GM23248 (cell line): ENCODE results near the gene GARNL3.

Experiments
- EZH2 ChIP-seq: fragments of 200-600 bp; sonication (generic); IDR thresholded peaks from 2 replicates; pipeline ENCODE4 v1.6.1; 2018; ENCODE audit warnings: antibody characterized with exemption, mild to moderate bottlenecking; ENCODE audit not compliant: insufficient read depth, poor library complexity, severe bottlenecking
- EZH2phosphoT487 ChIP-seq: fragments of 200-600 bp; sonication (generic); IDR thresholded peaks from 2 replicates; pipeline ENCODE4 v1.6.1; 2018; ENCODE audit warnings: antibody characterized with exemption, moderate library complexity, mild to moderate bottlenecking, low read depth; ENCODE audit not compliant: insufficient read depth

- TF ChIP-seq EZH2phosphoT487 = no peak
- no peak for TF ChIP-seq EZH2
Measured at GRCh38 chr9:127395497-127396252, 131.1 kb downstream of the GARNL3 start.
